H9 (cell line): ENCODE data around the gene GCC2. TPM values are rescaled to one million over a fixed set of nuclear protein-coding genes. Genes with fewer than 3 reads are reported as not detected.

Source experiments
- DNase-seq: peaks from one replicate; pipeline ENCODE4 v3.0.0-alpha.2; 2017
- H2AFZ ChIP-seq: one replicate; pipeline ENCODE4 v1.6.1; 2013; ENCODE audit warnings: mild to moderate bottlenecking, low read length, control low read depth, moderate library complexity
- H2AK5ac ChIP-seq: 2 replicates; pipeline ENCODE4 v1.6.1; 2013; ENCODE audit warnings: low read length, control low read depth, mixed read lengths; ENCODE audit not compliant: insufficient read length
- H2BK120ac ChIP-seq: one replicate; pipeline ENCODE4 v1.6.1; 2013; ENCODE audit warnings: low read depth, mild to moderate bottlenecking, low read length, control low read depth, inconsistent platforms; ENCODE audit not compliant: poor library complexity, severe bottlenecking
- H2BK12ac ChIP-seq: 2 replicates; pipeline ENCODE4 v1.6.1; 2013; ENCODE audit warnings: low read length, control low read depth, mixed read lengths, low read depth; ENCODE audit not compliant: insufficient read length
- H2BK15ac ChIP-seq: 2 replicates; pipeline ENCODE4 v1.6.1; 2013; ENCODE audit warnings: low read depth, low read length, control low read depth
- H2BK20ac ChIP-seq: one replicate; pipeline ENCODE4 v1.6.1; 2013; ENCODE audit warnings: low read depth, mild to moderate bottlenecking, low read length, control low read depth, inconsistent platforms; ENCODE audit not compliant: poor library complexity, severe bottlenecking
- H2BK5ac ChIP-seq: 2 replicates; pipeline ENCODE4 v1.6.1; 2013; ENCODE audit warnings: low read length, control low read depth, mixed read lengths; ENCODE audit not compliant: insufficient read length
- H3K14ac ChIP-seq: 2 replicates; pipeline ENCODE4 v1.6.1; 2013; ENCODE audit warnings: low read length, control low read depth; ENCODE audit not compliant: insufficient read depth
- H3K18ac ChIP-seq: 2 replicates; pipeline ENCODE4 v1.6.1; 2013; ENCODE audit warnings: low read depth, mild to moderate bottlenecking, mixed read lengths, low read length, control low read depth; ENCODE audit not compliant: insufficient read length
- H3K23ac ChIP-seq: 2 replicates; pipeline ENCODE4 v1.6.1; 2013; ENCODE audit warnings: low read length, control low read depth, mixed read lengths, low read depth; ENCODE audit not compliant: insufficient read length
- H3K23me2 ChIP-seq: 2 replicates; pipeline ENCODE4 v1.6.1; 2013; ENCODE audit warnings: low read depth, mild to moderate bottlenecking, mixed read lengths, low read length, control low read depth; ENCODE audit not compliant: insufficient read length, poor library complexity, severe bottlenecking
- H3K27ac ChIP-seq: 2 replicates; pipeline ENCODE4 v1.5.1; 2013; ENCODE audit warnings: low read length, control low read depth, mixed read lengths, low read depth; ENCODE audit not compliant: insufficient read length
- H3K27me3 ChIP-seq: 2 replicates; pipeline ENCODE4 v1.6.1; 2013; ENCODE audit warnings: low read length, control low read depth, inconsistent platforms; ENCODE audit not compliant: insufficient read depth
- H3K4ac ChIP-seq: 2 replicates; pipeline ENCODE4 v1.6.1; 2013; ENCODE audit warnings: low read depth, mild to moderate bottlenecking, control low read depth, inconsistent platforms, low read length, moderate library complexity
- H3K4me1 ChIP-seq: 2 replicates; pipeline ENCODE4 v1.6.1; 2013; ENCODE audit warnings: low read length, control low read depth, inconsistent platforms; ENCODE audit not compliant: insufficient read depth
- H3K4me2 ChIP-seq: 2 replicates; pipeline ENCODE4 v1.6.1; 2013; ENCODE audit warnings: low read length, control low read depth, mixed read lengths; ENCODE audit not compliant: insufficient read length, insufficient read depth
- H3K56ac ChIP-seq: 2 replicates; pipeline ENCODE4 v1.6.1; 2013; ENCODE audit warnings: low read depth, mild to moderate bottlenecking, mixed read lengths, low read length, control low read depth; ENCODE audit not compliant: insufficient read length
- H3K79me1 ChIP-seq: 2 replicates; pipeline ENCODE4 v1.6.1; 2013; ENCODE audit warnings: low read depth, mild to moderate bottlenecking, moderate library complexity, low read length, control low read depth, inconsistent platforms; ENCODE audit not compliant: insufficient read depth, poor library complexity, severe bottlenecking
- H3K79me2 ChIP-seq: 2 replicates; pipeline ENCODE4 v1.6.1; 2013; ENCODE audit warnings: low read length, control low read depth, inconsistent platforms; ENCODE audit not compliant: insufficient read depth
- H3K9ac ChIP-seq: 2 replicates; pipeline ENCODE4 v1.6.1; 2013; ENCODE audit warnings: low read length, control low read depth, mixed read lengths; ENCODE audit not compliant: insufficient read length; ENCODE audit errors: extremely low read depth
- H3K9me3 ChIP-seq: one replicate; pipeline ENCODE4 v1.6.1; 2013; ENCODE audit warnings: low read depth, low read length, inconsistent platforms; ENCODE audit not compliant: control insufficient read depth
- H3T11ph ChIP-seq: one replicate; pipeline ENCODE4 v1.6.1; 2013; ENCODE audit warnings: mild to moderate bottlenecking, low read length, control low read depth, inconsistent platforms
- H4K20me1 ChIP-seq: one replicate; pipeline ENCODE4 v1.6.1; 2013; ENCODE audit not compliant: control insufficient read depth, insufficient read length, insufficient read depth
- H4K5ac ChIP-seq: 2 replicates; pipeline ENCODE4 v1.6.1; 2013; ENCODE audit warnings: low read depth, mild to moderate bottlenecking, mixed read lengths, low read length, control low read depth; ENCODE audit not compliant: insufficient read length
- H4K8ac ChIP-seq: replicated peaks from 2 replicates; pipeline ENCODE4 v1.6.1; 2013; ENCODE audit warnings: low read length, control low read depth, mixed read lengths, low read depth; ENCODE audit not compliant: insufficient read length
- H4K91ac ChIP-seq: 2 replicates; pipeline ENCODE4 v1.6.1; 2013; ENCODE audit warnings: low read depth, mild to moderate bottlenecking, moderate library complexity, mixed read lengths, low read length, control low read depth; ENCODE audit not compliant: insufficient read length
- H3K27ac Mint-ChIP-seq, 3 experiments: 2 replicates in 2 of 3; 3 replicates in 1 of 3; pipeline ENCODE4 v1.8.0; 2020 to 2021; ENCODE audit warnings: mixed read lengths in 3 of 3, mild to moderate bottlenecking in 1 of 3, moderate library complexity in 1 of 3
- H3K27me3 Mint-ChIP-seq: 2 replicates; pipeline ENCODE4 v1.8.0; 2021; ENCODE audit warnings: low read depth, mild to moderate bottlenecking, moderate library complexity, mixed read lengths
- H3K36me3 Mint-ChIP-seq, 3 experiments: 2 replicates in 2 of 3; 3 replicates in 1 of 3; pipeline ENCODE4 v1.8.0; 2020 to 2021; ENCODE audit warnings: low read depth in 3 of 3, mixed read lengths in 3 of 3; ENCODE audit not compliant: insufficient read depth in 1 of 3
- H3K4me1 Mint-ChIP-seq, 2 experiments: 2 replicates each; pipeline ENCODE4 v1.8.0; 2020; ENCODE audit warnings: mixed read lengths in 2 of 2
- H3K4me3 Mint-ChIP-seq, 2 experiments: 2 replicates in 1 of 2; 3 replicates in 1 of 2; pipeline ENCODE4 v1.8.0; 2020 to 2021; ENCODE audit warnings: mild to moderate bottlenecking in 2 of 2, mixed read lengths in 2 of 2, moderate library complexity in 1 of 2
- H3K9me3 Mint-ChIP-seq, 2 experiments: 2 replicates in 1 of 2; 3 replicates in 1 of 2; pipeline ENCODE4 v1.8.0; 2020; ENCODE audit warnings: mild to moderate bottlenecking in 2 of 2, mixed read lengths in 2 of 2, moderate library complexity in 1 of 2
- WGBS: extraction: QIAGEN DNeasy Blood & Tissue Kit; methylation state at CpG from one replicate; pipeline ENCODE4 v1.1.7; 2013; ENCODE audit warnings: missing lambda C conversion rate, low lambda C conversion rate, mixed read lengths; ENCODE audit not compliant: insufficient read length; ENCODE audit errors: extremely low coverage; 5-methylcytosine and 5-hydroxymethylcytosine counted together
- total RNA-seq: library from RNA; stranded (reverse); gene quantifications from 2 replicates; pipeline ENCODE4 v1.2.1, GENCODE V29; 2021
- TF ChIP-seq, protein P1 (sequence below): fragments of 200-600 bp; sonication (generic); conservative IDR thresholded peaks from 3 replicates; pipeline ENCODE4 v1.8.0; 2021; ENCODE audit warnings: antibody characterized with exemption, mild to moderate bottlenecking

The GCC2 gene
- total RNA-seq, 1 experiment from 2014 or later, result 53.3 TPM

- no peak overlapping the region for H2BK20ac ChIP-seq
- H2AFZ ChIP-seq, result no peak overlapping the region
- no peak overlapping the region for H4K8ac ChIP-seq
- no peak overlapping the region for H3K4me2 ChIP-seq
- peaks cover 27% of the 10 kb centered on the region for H3K9me3 ChIP-seq
- no peak overlapping the region for H3K23ac ChIP-seq
- peaks cover 25 to 33% of the 10 kb centered on the region in 2 experiments for H3K9me3 Mint-ChIP-seq
- no peak overlapping the region for H2BK5ac ChIP-seq
- no CpG with 5 or more reads among the region's 2 CpGs for WGBS
- H3K36me3 Mint-ChIP-seq, result peaks cover 14 to 39% (median 34%) of the 10 kb centered on the region in 3 experiments
- no peak overlapping the region for H4K5ac ChIP-seq
- H3K27me3 ChIP-seq, result no peaks in the 10 kb centered on the region
- H3K79me2 ChIP-seq, result no peaks in the 10 kb centered on the region
- peak overlapping the region in 1 of 3 experiments; percentile 18; a peak in 1 of 7 replicates for H3K27ac Mint-ChIP-seq
- DNase-seq, result no peak
- no peaks in the 10 kb centered on the region for H3K79me1 ChIP-seq
- H3T11ph ChIP-seq, result no peak overlapping the region
- H4K91ac ChIP-seq, result no peak overlapping the region
- no peak overlapping the region for H2BK12ac ChIP-seq
- no peak overlapping the region for H2AK5ac ChIP-seq
- no peak overlapping the region for H3K14ac ChIP-seq
- TF ChIP-seq, protein P1, sequence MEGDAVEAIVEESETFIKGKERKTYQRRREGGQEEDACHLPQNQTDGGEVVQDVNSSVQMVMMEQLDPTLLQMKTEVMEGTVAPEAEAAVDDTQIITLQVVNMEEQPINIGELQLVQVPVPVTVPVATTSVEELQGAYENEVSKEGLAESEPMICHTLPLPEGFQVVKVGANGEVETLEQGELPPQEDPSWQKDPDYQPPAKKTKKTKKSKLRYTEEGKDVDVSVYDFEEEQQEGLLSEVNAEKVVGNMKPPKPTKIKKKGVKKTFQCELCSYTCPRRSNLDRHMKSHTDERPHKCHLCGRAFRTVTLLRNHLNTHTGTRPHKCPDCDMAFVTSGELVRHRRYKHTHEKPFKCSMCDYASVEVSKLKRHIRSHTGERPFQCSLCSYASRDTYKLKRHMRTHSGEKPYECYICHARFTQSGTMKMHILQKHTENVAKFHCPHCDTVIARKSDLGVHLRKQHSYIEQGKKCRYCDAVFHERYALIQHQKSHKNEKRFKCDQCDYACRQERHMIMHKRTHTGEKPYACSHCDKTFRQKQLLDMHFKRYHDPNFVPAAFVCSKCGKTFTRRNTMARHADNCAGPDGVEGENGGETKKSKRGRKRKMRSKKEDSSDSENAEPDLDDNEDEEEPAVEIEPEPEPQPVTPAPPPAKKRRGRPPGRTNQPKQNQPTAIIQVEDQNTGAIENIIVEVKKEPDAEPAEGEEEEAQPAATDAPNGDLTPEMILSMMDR, result no peak
- H3K9ac ChIP-seq, result no peak overlapping the region
- no peak overlapping the region for H3K27ac ChIP-seq
- no peak overlapping the region for H3K4ac ChIP-seq
- H3K27me3 Mint-ChIP-seq, result peaks cover 2% of the 10 kb centered on the region; the same call in 1 of the 2 replicates
- no peaks in the 10 kb centered on the region for H4K20me1 ChIP-seq
- no peaks in the 10 kb centered on the region; the same call in 1 of the 2 replicates for H3K4me1 ChIP-seq
- no peak overlapping the region for H3K4me3 Mint-ChIP-seq
- no peak overlapping the region for H2BK120ac ChIP-seq
- H3K18ac ChIP-seq, result no peak overlapping the region
- no peak overlapping the region for H2BK15ac ChIP-seq
- H3K56ac ChIP-seq, result no peak overlapping the region
- H3K4me1 Mint-ChIP-seq, result peaks cover 30 to 34% of the 10 kb centered on the region in 2 experiments
- no peaks in the 10 kb centered on the region for H3K23me2 ChIP-seq
These were observed 49.5 kb upstream of the GCC2 start for GRCh38 chr2:108399479-108399878.
